ENCODE measurements around the gene DNM3. TPM values are rescaled to one million over a fixed set of nuclear protein-coding genes. Genes with fewer than 3 reads are reported as not detected.

Gene DNM3
- total RNA-seq, 1 donor from 2014 or later, result 1.1 TPM

GRCh38 chr1:172203902-172204301, 362.6 kb downstream of the DNM3 start:
- H3K9me3 Mint-ChIP-seq, result peaks cover 7% of the 10 kb centered on the region
- H3K27ac ChIP-seq, result no peak overlapping the region
- no peak for DNase-seq (ENCODE audit: low spot score)
- no peak overlapping the region for H2AFZ ChIP-seq (replicated peaks)
- no peak overlapping the region for H3K4me3 Mint-ChIP-seq
- H3F3A ChIP-seq (ENCODE audit: low read depth), result no peaks in the 10 kb centered on the region
- no peak overlapping the region for H3K27ac Mint-ChIP-seq
- no peaks in the 10 kb centered on the region for H3K9me3 ChIP-seq (ENCODE audit: low read depth)
- H3K4me2 ChIP-seq, result no peak overlapping the region
- H3K27me3 Mint-ChIP-seq (ENCODE audit: insufficient read depth, low read depth), result no peaks in the 10 kb centered on the region
- no peaks in the 10 kb centered on the region for H3K4me1 ChIP-seq
- H3K27me3 ChIP-seq, result no peaks in the 10 kb centered on the region
- no peak overlapping the region for H3K9ac ChIP-seq
- TF ChIP-seq CTCF (IDR thresholded peaks at IDR 0.05) (no peak), EZH2 (IDR thresholded peaks at IDR 0.05) (no peak)
- no peak overlapping the region for H3K4me3 ChIP-seq
- no peaks in the 10 kb centered on the region for H3K36me3 Mint-ChIP-seq
- H4K20me1 ChIP-seq (ENCODE audit: low read depth), result no peaks in the 10 kb centered on the region
- H3K4me1 Mint-ChIP-seq, result no peaks in the 10 kb centered on the region
- H3K36me3 ChIP-seq, result no peaks in the 10 kb centered on the region
- H3K79me2 ChIP-seq (ENCODE audit: low read depth), result no peaks in the 10 kb centered on the region

- Mint-ChIP-seq H3K4me3 (no peak overlapping the region), H3K9me3 (no peaks in the 10 kb centered on the region), H3K27me3 (ENCODE audit: insufficient read depth, low read depth) (no peaks in the 10 kb centered on the region), H3K4me1 (no peaks in the 10 kb centered on the region), H3K36me3 (no peaks in the 10 kb centered on the region), H3K27ac (no peak overlapping the region)
- H3K27ac ChIP-seq, result no peak overlapping the region
- H3K79me2 ChIP-seq (ENCODE audit: low read depth), result no peaks in the 10 kb centered on the region
- H4K20me1 ChIP-seq (ENCODE audit: low read depth), result no peaks in the 10 kb centered on the region
- H3K4me1 ChIP-seq, result no peaks in the 10 kb centered on the region
- H3K4me2 ChIP-seq, result no peak overlapping the region
- no peaks in the 10 kb centered on the region for H3K36me3 ChIP-seq
- TF ChIP-seq EZH2phosphoT487 (IDR thresholded peaks at IDR 0.05) (no peak), CTCF (IDR thresholded peaks at IDR 0.05) (no peak), EZH2 (IDR thresholded peaks at IDR 0.05) (no peak)
- no peaks in the 10 kb centered on the region for H3K9me3 ChIP-seq (ENCODE audit: low read depth)
- no peaks in the 10 kb centered on the region for H3F3A ChIP-seq (ENCODE audit: low read depth)
- DNase-seq (ENCODE audit: low spot score), result no peak
- H3K4me3 ChIP-seq, result no peak overlapping the region
- H2AFZ ChIP-seq (replicated peaks), result no peak overlapping the region
- H3K9ac ChIP-seq, result no peak overlapping the region
- no peaks in the 10 kb centered on the region for H3K27me3 ChIP-seq
Observed at GRCh38 chr1:172206256-172206655, 365.0 kb downstream of the DNM3 start.

- Histone ChIP-seq H3K27me3 (no peaks in the 10 kb centered on the region), H3K4me3 (no peak overlapping the region), H3K27ac (no peak overlapping the region), H3K9ac (no peak overlapping the region), H3K4me1 (no peaks in the 10 kb centered on the region), H2AFZ (replicated peaks) (no peak overlapping the region), H3F3A (ENCODE audit: low read depth) (no peaks in the 10 kb centered on the region), H3K36me3 (no peaks in the 10 kb centered on the region), H3K79me2 (ENCODE audit: low read depth) (no peaks in the 10 kb centered on the region), H3K9me3 (ENCODE audit: low read depth) (no peaks in the 10 kb centered on the region), H3K4me2 (no peak overlapping the region), H4K20me1 (ENCODE audit: low read depth) (no peaks in the 10 kb centered on the region)
- no peaks in the 10 kb centered on the region for H3K36me3 Mint-ChIP-seq
- no peaks in the 10 kb centered on the region for H3K4me1 Mint-ChIP-seq
- TF ChIP-seq EZH2phosphoT487 (IDR thresholded peaks at IDR 0.05), result no peak
- no peak for TF ChIP-seq CTCF (IDR thresholded peaks at IDR 0.05)
- no peak for TF ChIP-seq EZH2 (IDR thresholded peaks at IDR 0.05)
- no peak overlapping the region for H3K27ac Mint-ChIP-seq
- no peaks in the 10 kb centered on the region for H3K27me3 Mint-ChIP-seq (ENCODE audit: insufficient read depth, low read depth)
- H3K9me3 Mint-ChIP-seq, result no peaks in the 10 kb centered on the region
- H3K4me3 Mint-ChIP-seq, result no peak overlapping the region
- no peak for DNase-seq (ENCODE audit: low spot score)
Observed at GRCh38 chr1:172208635-172209034, 367.3 kb downstream of the DNM3 start.

- Histone ChIP-seq H3K79me2 (ENCODE audit: low read depth) (no peaks in the 10 kb centered on the region), H4K20me1 (ENCODE audit: low read depth) (no peaks in the 10 kb centered on the region), H3K9ac (no peak overlapping the region), H3K27ac (no peak overlapping the region), H3F3A (ENCODE audit: low read depth) (no peaks in the 10 kb centered on the region), H3K4me1 (peaks cover 3% of the 10 kb centered on the region), H2AFZ (replicated peaks) (no peak overlapping the region), H3K9me3 (ENCODE audit: low read depth) (no peaks in the 10 kb centered on the region), H3K27me3 (no peaks in the 10 kb centered on the region), H3K36me3 (no peaks in the 10 kb centered on the region), H3K4me2 (no peak overlapping the region), H3K4me3 (no peak overlapping the region)
- Mint-ChIP-seq H3K27ac (no peak overlapping the region), H3K4me1 (no peaks in the 10 kb centered on the region), H3K27me3 (ENCODE audit: insufficient read depth, low read depth) (no peaks in the 10 kb centered on the region), H3K9me3 (no peaks in the 10 kb centered on the region), H3K4me3 (no peak overlapping the region), H3K36me3 (no peaks in the 10 kb centered on the region)
- TF ChIP-seq CTCF (IDR thresholded peaks at IDR 0.05), result no peak
- TF ChIP-seq EZH2 (IDR thresholded peaks at IDR 0.05), result no peak
- TF ChIP-seq EZH2phosphoT487 (IDR thresholded peaks at IDR 0.05), result no peak
- DNase-seq (ENCODE audit: low spot score), result no peak
Observed at GRCh38 chr1:172211221-172211620, 369.9 kb downstream of the DNM3 start.

Measured in neural progenitor cell (in vitro differentiated cells).